ENCODE measurements around the gene RDX. TPM values are rescaled to one million over a fixed set of nuclear protein-coding genes. Genes with fewer than 3 reads are reported as not detected.

RDX gene
- total and polyA plus RNA-seq, 8 donors = 109 to 152 (median 133) TPM

DNA sequence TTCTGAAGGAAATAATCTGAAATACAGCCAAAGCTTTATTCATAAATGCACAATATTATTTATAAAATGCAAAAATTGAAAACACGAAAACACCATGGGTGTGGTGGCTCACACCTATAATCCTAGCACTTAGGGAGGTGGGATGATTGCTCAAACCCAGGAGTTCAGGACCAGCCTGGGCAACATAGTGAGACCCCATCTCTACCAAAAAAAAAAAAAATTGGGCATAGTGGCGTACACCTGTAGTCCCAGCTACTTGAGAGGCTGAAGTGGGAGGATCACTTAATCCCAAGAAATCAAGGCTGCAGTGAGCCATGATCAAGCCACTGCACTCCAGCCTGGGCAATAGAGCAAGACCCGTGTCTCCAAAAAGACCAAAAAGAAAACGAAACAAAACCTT, 5.2 kb upstream of the RDX start:
- no peak overlapping the region for H3K4me3 ChIP-seq
- peaks cover 0 to 17% of the 10 kb centered on the region in 2 donors for H3K4me1 ChIP-seq
- TF ChIP-seq, protein P1, sequence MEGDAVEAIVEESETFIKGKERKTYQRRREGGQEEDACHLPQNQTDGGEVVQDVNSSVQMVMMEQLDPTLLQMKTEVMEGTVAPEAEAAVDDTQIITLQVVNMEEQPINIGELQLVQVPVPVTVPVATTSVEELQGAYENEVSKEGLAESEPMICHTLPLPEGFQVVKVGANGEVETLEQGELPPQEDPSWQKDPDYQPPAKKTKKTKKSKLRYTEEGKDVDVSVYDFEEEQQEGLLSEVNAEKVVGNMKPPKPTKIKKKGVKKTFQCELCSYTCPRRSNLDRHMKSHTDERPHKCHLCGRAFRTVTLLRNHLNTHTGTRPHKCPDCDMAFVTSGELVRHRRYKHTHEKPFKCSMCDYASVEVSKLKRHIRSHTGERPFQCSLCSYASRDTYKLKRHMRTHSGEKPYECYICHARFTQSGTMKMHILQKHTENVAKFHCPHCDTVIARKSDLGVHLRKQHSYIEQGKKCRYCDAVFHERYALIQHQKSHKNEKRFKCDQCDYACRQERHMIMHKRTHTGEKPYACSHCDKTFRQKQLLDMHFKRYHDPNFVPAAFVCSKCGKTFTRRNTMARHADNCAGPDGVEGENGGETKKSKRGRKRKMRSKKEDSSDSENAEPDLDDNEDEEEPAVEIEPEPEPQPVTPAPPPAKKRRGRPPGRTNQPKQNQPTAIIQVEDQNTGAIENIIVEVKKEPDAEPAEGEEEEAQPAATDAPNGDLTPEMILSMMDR (IDR thresholded peaks at IDR 0.05) = no peak
- H3K36me3 ChIP-seq = no peaks in the 10 kb centered on the region
- ATAC-seq (no peak), DNase-seq (no peak)
- intact Hi-C loops (cut with DNase I) = no loop called here
- H3K27me3 ChIP-seq = no peaks in the 10 kb centered on the region
- H3K27ac ChIP-seq = no peak overlapping the region
- H3K9me3 ChIP-seq = no peaks in the 10 kb centered on the region

DNA sequence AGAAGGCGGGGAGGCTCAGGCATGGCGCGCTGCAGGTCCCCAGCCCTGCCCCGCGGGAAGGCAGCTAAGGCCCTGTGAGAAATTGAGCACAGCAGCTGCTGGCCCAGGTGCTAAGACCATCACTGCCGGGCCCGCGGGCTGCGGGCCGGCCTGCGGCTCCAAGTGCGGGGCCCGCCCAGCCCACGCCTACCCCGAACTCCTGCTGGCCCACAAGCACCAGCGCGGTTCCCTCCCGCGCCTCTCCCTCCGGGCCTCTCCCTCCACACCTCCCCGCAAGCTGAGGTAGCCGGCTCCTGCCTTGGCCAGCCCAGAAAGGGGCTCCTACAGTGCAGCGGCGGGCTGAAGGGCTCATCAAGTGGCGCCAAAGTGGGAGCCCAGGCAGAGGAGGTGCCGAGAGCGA, 4.6 kb upstream of the RDX start:
- Histone ChIP-seq H3K27me3 (no peaks in the 10 kb centered on the region), H3K4me3 (no peak overlapping the region), H3K36me3 (no peaks in the 10 kb centered on the region), H3K9me3 (no peaks in the 10 kb centered on the region), H3K4me1 (peaks cover 0 to 17% of the 10 kb centered on the region in 2 donors), H3K27ac (no peak overlapping the region)
- DNase-seq = no peak
- no peak for ATAC-seq
- TF ChIP-seq, protein P1 (IDR thresholded peaks at IDR 0.05) = no peak
- intact Hi-C loops (cut with DNase I) = no loop called here

DNA sequence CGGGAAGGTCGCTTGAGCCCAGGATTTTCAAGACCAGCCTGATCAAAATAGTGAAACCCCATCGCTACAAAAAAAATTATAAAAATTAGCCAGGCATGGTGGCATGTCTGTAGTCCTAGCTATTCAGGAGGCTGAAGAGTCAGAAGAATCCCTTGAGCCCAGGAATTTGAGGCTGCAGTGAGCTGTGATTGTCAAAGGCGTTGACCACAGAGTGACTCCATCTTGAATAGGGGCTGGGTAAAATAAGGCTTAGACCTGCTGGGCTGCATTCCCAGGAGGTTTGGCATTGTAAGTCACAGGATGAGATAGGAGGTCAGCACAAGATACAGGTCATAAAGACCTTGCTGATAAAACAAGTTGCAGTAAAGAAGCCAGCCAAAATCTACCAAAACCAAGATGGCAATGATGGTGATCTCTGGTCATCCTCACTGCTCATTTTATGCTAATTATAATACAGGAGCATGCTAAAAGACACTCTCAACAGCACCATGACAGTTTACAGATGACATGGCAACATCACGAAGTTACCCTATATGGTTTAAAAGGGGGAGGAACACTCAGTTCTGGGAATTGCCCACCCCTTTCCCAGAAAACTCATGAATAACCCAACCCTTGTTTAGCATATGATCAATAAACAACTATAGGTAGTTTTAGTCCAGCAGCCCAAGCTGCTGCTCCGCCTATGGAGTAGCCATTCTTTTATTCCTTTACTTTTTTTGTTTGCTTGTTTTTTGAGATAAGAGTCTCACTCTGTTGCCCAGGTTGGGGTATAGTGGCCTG, 2.8 kb upstream of the RDX start:
- TF ChIP-seq, protein P1 (IDR thresholded peaks at IDR 0.05) = no peak
- intact Hi-C loops (cut with DNase I) = no loop called here
- no peaks in the 10 kb centered on the region for H3K36me3 ChIP-seq

DNA sequence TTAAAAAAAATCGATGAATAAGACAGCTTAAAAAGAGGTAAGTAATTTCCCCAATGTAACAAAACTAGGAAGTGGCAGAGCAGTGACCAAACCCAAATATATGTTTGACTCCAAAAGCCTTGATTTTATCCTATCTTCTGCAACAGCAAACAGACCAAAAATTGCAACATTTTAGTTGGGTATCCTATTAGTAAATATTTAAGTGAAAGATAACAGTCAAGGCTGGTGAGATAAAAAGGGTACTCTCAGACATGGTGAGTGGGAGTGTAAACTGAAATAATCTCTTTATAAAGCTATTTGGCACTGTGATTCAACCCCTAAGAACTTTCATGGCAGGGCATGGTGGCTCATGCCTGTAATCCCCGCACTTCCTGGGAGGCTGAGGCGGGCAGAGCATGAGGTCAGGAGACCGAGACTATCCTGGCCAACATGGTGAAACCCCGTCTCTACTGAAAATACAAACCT, 1.9 kb upstream of the RDX start:
- Histone ChIP-seq H3K27ac (no peak overlapping the region), H3K4me1 (peaks cover 15 to 38% of the 10 kb centered on the region in 2 donors), H3K36me3 (no peaks in the 10 kb centered on the region), H3K9me3 (no peaks in the 10 kb centered on the region), H3K27me3 (no peaks in the 10 kb centered on the region), H3K4me3 (no peak overlapping the region)
- TF ChIP-seq, protein P1 (IDR thresholded peaks at IDR 0.05) = no peak
- intact Hi-C loops (cut with DNase I) = no loop called here
- no peak for ATAC-seq
- no peak for DNase-seq

More for the DNA sequence above, 2.8 kb upstream of the RDX start:
- Histone ChIP-seq H3K27ac (no peak overlapping the region), H3K27me3 (no peaks in the 10 kb centered on the region), H3K4me3 (no peak overlapping the region), H3K9me3 (no peaks in the 10 kb centered on the region), H3K4me1 (peaks cover 12 to 29% of the 10 kb centered on the region in 2 donors)
- DNase-seq (no peak), ATAC-seq (no peak)

DNA sequence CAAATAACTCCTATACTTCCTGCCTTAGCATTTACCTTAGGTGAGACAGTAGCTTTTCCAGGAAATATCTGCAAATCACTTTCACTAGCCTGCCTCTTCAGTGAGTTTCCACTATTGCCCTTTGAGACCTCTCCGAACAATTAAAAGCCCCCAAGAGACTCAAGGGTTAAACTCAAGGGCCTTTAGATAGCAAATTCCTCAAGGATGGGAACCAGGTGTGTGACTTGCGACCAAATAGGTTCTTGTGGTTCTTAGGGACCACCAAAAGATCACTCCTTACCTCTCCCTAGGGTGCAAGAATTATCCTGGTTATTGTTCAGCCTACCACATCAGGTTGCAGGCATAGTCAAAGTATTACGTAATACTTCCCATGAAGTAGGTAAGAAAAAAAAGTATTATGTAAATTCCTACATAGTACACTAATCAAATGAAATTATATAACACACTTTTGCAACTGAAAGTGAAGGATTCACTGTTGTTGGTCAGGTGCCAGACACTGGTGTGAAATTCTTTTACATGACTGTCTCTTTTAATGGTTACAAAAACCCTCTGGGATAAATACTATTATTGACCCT, 1.4 kb upstream of the RDX start:
- peak; percentile 15 for ATAC-seq
- Histone ChIP-seq H3K36me3 (no peaks in the 10 kb centered on the region), H3K27ac (peak overlapping the region; percentile 94 to 98), H3K4me1 (peaks cover 15 to 43% of the 10 kb centered on the region in 2 donors), H3K4me3 (no peak overlapping the region), H3K9me3 (no peaks in the 10 kb centered on the region), H3K27me3 (no peaks in the 10 kb centered on the region)
- DNase-seq = peak in 1 of 4 donors; percentile 21
- TF ChIP-seq, protein P1 (IDR thresholded peaks at IDR 0.05) = no peak
- intact Hi-C loops (cut with DNase I) = no loop called here

Data from left lung (tissue), 10 donors.